ENCODE data around the gene NFKBIB.

NFKBIB gene

GRCh38 chr19:38891771-38892170, 8.0 kb upstream of the NFKBIB start:
- TF ChIP-seq TEAD4 (IDR thresholded peaks at IDR 0.05) (no peak), USF1 (IDR thresholded peaks at IDR 0.05) (no peak), FOXM1 (IDR thresholded peaks at IDR 0.05; ENCODE audit: borderline replicate concordance, low read depth) (no peak), RAD21 (IDR thresholded peaks at IDR 0.05; ENCODE audit: low read depth) (no peak), NFIC (IDR thresholded peaks at IDR 0.05) (no peak), ZBTB7A (IDR thresholded peaks at IDR 0.05; ENCODE audit: low read depth) (no peak), EGR1 (IDR thresholded peaks at IDR 0.05) (no peak), CREB1 (IDR thresholded peaks at IDR 0.05; ENCODE audit: low read depth) (no peak), TAF1 (IDR thresholded peaks at IDR 0.05; ENCODE audit: low read depth) (no peak), EP300 (IDR thresholded peaks at IDR 0.05; ENCODE audit: borderline replicate concordance) (no peak)
- TF ChIP-seq, protein P1, sequence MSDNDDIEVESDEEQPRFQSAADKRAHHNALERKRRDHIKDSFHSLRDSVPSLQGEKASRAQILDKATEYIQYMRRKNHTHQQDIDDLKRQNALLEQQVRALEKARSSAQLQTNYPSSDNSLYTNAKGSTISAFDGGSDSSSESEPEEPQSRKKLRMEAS (IDR thresholded peaks at IDR 0.05) = no peak

DNA sequence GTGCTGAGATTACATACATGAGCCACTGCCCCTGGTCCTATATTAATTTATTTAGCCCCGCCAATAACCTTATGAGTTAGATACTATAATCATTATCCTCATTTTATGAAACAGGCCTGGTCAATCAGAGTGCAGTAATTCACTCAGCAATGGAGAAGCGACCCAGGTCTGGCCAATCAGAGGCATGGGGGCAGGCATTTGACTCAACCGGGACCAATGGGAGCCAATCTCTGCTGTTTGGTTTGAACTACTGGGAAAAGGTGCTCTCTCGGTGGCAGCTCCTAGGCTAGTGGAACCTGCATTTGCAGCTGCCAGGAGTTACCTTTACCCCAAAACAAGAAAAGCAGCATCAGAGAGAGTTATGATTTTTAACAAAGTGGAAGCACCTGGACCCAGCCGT, 6.9 kb upstream of the NFKBIB start:
- TF ChIP-seq NFIC (IDR thresholded peaks at IDR 0.05) = no peak
- TF ChIP-seq TCF12 (IDR thresholded peaks at IDR 0.05; ENCODE audit: low read depth) = no peak
- TF ChIP-seq, protein P2, sequence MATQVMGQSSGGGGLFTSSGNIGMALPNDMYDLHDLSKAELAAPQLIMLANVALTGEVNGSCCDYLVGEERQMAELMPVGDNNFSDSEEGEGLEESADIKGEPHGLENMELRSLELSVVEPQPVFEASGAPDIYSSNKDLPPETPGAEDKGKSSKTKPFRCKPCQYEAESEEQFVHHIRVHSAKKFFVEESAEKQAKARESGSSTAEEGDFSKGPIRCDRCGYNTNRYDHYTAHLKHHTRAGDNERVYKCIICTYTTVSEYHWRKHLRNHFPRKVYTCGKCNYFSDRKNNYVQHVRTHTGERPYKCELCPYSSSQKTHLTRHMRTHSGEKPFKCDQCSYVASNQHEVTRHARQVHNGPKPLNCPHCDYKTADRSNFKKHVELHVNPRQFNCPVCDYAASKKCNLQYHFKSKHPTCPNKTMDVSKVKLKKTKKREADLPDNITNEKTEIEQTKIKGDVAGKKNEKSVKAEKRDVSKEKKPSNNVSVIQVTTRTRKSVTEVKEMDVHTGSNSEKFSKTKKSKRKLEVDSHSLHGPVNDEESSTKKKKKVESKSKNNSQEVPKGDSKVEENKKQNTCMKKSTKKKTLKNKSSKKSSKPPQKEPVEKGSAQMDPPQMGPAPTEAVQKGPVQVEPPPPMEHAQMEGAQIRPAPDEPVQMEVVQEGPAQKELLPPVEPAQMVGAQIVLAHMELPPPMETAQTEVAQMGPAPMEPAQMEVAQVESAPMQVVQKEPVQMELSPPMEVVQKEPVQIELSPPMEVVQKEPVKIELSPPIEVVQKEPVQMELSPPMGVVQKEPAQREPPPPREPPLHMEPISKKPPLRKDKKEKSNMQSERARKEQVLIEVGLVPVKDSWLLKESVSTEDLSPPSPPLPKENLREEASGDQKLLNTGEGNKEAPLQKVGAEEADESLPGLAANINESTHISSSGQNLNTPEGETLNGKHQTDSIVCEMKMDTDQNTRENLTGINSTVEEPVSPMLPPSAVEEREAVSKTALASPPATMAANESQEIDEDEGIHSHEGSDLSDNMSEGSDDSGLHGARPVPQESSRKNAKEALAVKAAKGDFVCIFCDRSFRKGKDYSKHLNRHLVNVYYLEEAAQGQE (IDR thresholded peaks at IDR 0.05; ENCODE audit: low read depth) = no peak
- TF ChIP-seq EP300 (IDR thresholded peaks at IDR 0.05; ENCODE audit: borderline replicate concordance) = no peak
- no peak for TF ChIP-seq CREB1 (IDR thresholded peaks at IDR 0.05; ENCODE audit: low read depth)
- TF ChIP-seq YY1 (IDR thresholded peaks at IDR 0.05; ENCODE audit: low read depth) = no peak
- TF ChIP-seq RAD21 (IDR thresholded peaks at IDR 0.05; ENCODE audit: low read depth) = no peak
- TF ChIP-seq USF1 (IDR thresholded peaks at IDR 0.05) = no peak
- TF ChIP-seq CEBPB (IDR thresholded peaks at IDR 0.05) = no peak
- TF ChIP-seq ZBTB7A (IDR thresholded peaks at IDR 0.05; ENCODE audit: low read depth) = no peak
- no peak for TF ChIP-seq EGR1 (IDR thresholded peaks at IDR 0.05)
- no peak for TF ChIP-seq FOXM1 (IDR thresholded peaks at IDR 0.05; ENCODE audit: borderline replicate concordance, low read depth)
- TF ChIP-seq TAF1 (IDR thresholded peaks at IDR 0.05; ENCODE audit: low read depth) = no peak
- TF ChIP-seq, protein P1 (IDR thresholded peaks at IDR 0.05) = no peak
- TF ChIP-seq TEAD4 (IDR thresholded peaks at IDR 0.05) = no peak

- TF ChIP-seq, protein P2 (IDR thresholded peaks at IDR 0.05; ENCODE audit: low read depth) = no peak
- no peak for TF ChIP-seq TCF12 (IDR thresholded peaks at IDR 0.05; ENCODE audit: low read depth)
- no peak for TF ChIP-seq NFIC (IDR thresholded peaks at IDR 0.05)
- TF ChIP-seq RAD21 (IDR thresholded peaks at IDR 0.05; ENCODE audit: low read depth) = no peak
- no peak for TF ChIP-seq TEAD4 (IDR thresholded peaks at IDR 0.05)
- no peak for TF ChIP-seq EP300 (IDR thresholded peaks at IDR 0.05; ENCODE audit: borderline replicate concordance)
- no peak for TF ChIP-seq CEBPB (IDR thresholded peaks at IDR 0.05)
- no peak for TF ChIP-seq CREB1 (IDR thresholded peaks at IDR 0.05; ENCODE audit: low read depth)
- no peak for TF ChIP-seq USF1 (IDR thresholded peaks at IDR 0.05)
- TF ChIP-seq ZBTB7A (IDR thresholded peaks at IDR 0.05; ENCODE audit: low read depth) = no peak
- TF ChIP-seq, protein P1 (IDR thresholded peaks at IDR 0.05) = no peak
- no peak for TF ChIP-seq TAF1 (IDR thresholded peaks at IDR 0.05; ENCODE audit: low read depth)
- no peak for TF ChIP-seq YY1 (IDR thresholded peaks at IDR 0.05; ENCODE audit: low read depth)
- no peak for TF ChIP-seq FOXM1 (IDR thresholded peaks at IDR 0.05; ENCODE audit: borderline replicate concordance, low read depth)
- TF ChIP-seq EGR1 (IDR thresholded peaks at IDR 0.05) = no peak
Measured at GRCh38 chr19:38893341-38893771, 6.4 kb upstream of the NFKBIB start.

GRCh38 chr19:38894968-38895367, 4.8 kb upstream of the NFKBIB start:
- no peak for TF ChIP-seq CEBPB (IDR thresholded peaks at IDR 0.05)
- TF ChIP-seq, protein P2 (IDR thresholded peaks at IDR 0.05; ENCODE audit: low read depth) = no peak
- TF ChIP-seq, protein P1 (IDR thresholded peaks at IDR 0.05) = no peak
- no peak for TF ChIP-seq TAF1 (IDR thresholded peaks at IDR 0.05; ENCODE audit: low read depth)
- no peak for TF ChIP-seq RAD21 (IDR thresholded peaks at IDR 0.05; ENCODE audit: low read depth)
- no peak for TF ChIP-seq CREB1 (IDR thresholded peaks at IDR 0.05; ENCODE audit: low read depth)
- TF ChIP-seq TEAD4 (IDR thresholded peaks at IDR 0.05) = no peak
- no peak for TF ChIP-seq YY1 (IDR thresholded peaks at IDR 0.05; ENCODE audit: low read depth)
- TF ChIP-seq ZBTB7A (IDR thresholded peaks at IDR 0.05; ENCODE audit: low read depth) = no peak
- no peak for TF ChIP-seq TCF12 (IDR thresholded peaks at IDR 0.05; ENCODE audit: low read depth)
- TF ChIP-seq FOXM1 (IDR thresholded peaks at IDR 0.05; ENCODE audit: borderline replicate concordance, low read depth) = no peak
- no peak for TF ChIP-seq EGR1 (IDR thresholded peaks at IDR 0.05)

Data from Ishikawa (cell line).